GM12874 (cell line): ENCODE data around the gene FOXD4L5.
"Not testable (repeated sequence)": the region's sequence is repeated elsewhere in the genome, so short reads cannot be mapped to it uniquely, and the experiment has no call there.

Experiments
- TF ChIP-seq, protein P1 (sequence below): IDR thresholded peaks from 2 replicates; pipeline ENCODE4 v1.5.1; 2011; ENCODE audit warnings: low read depth, mild to moderate bottlenecking, control low read depth, low read length, moderate library complexity; ENCODE audit not compliant: insufficient read depth

The FOXD4L5 gene

DNA sequence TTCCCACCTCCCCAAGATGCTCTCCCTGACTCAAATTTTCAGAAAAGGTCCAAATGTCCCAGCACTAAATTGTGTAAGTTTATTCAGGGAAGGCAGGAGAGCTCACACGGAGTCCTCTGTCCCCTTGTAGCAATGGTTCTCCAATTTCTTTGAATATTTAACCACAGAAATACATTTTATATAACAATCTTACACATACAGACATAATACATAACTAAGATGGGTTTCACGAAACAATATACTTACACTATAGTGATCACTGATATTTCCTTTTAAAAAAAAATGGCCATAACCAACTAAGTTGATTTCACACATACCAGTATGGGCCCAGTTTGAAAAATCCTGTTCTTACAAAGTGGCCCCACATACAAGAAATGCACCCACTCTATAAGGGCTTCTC is at the start of gene FOXD4L5:
FOXD4L5 (minus strand) TSS at position 101 of the 400 bp plus-strand sequence. CDS start 832 bp downstream, outside the sequence.
- TF ChIP-seq, protein P1, sequence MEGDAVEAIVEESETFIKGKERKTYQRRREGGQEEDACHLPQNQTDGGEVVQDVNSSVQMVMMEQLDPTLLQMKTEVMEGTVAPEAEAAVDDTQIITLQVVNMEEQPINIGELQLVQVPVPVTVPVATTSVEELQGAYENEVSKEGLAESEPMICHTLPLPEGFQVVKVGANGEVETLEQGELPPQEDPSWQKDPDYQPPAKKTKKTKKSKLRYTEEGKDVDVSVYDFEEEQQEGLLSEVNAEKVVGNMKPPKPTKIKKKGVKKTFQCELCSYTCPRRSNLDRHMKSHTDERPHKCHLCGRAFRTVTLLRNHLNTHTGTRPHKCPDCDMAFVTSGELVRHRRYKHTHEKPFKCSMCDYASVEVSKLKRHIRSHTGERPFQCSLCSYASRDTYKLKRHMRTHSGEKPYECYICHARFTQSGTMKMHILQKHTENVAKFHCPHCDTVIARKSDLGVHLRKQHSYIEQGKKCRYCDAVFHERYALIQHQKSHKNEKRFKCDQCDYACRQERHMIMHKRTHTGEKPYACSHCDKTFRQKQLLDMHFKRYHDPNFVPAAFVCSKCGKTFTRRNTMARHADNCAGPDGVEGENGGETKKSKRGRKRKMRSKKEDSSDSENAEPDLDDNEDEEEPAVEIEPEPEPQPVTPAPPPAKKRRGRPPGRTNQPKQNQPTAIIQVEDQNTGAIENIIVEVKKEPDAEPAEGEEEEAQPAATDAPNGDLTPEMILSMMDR = not testable (repeated sequence)
